Neural crest cell (in vitro differentiated cells): ENCODE data around the gene BCKDHB. TPM values are rescaled to one million over a fixed set of nuclear protein-coding genes. Genes with fewer than 3 reads are reported as not detected.
A peak's percentile ranks its signal among the peaks of the same experiment; 100 is the strongest.

Experiments
- DNase-seq: peaks from one replicate; pipeline ENCODE4 v3.0.0; 2021; ENCODE audit warnings: low read depth, mixed read lengths, low spot score
- H3K27ac Mint-ChIP-seq: one replicate; pipeline ENCODE4 v1.8.0; 2021; ENCODE audit warnings: mild to moderate bottlenecking, mixed read lengths; ENCODE audit not compliant: unreplicated experiment
- H3K27me3 Mint-ChIP-seq: 2 replicates; pipeline ENCODE4 v1.8.0; 2021; ENCODE audit warnings: low read depth, mild to moderate bottlenecking, mixed read lengths
- H3K36me3 Mint-ChIP-seq: 2 replicates; pipeline ENCODE4 v1.8.0; 2021; ENCODE audit warnings: low read depth, mild to moderate bottlenecking, mixed read lengths
- H3K4me1 Mint-ChIP-seq: 2 replicates; pipeline ENCODE4 v1.8.0; 2021; ENCODE audit warnings: mixed read lengths
- H3K4me3 Mint-ChIP-seq: one replicate; pipeline ENCODE4 v1.8.0; 2021; ENCODE audit warnings: mild to moderate bottlenecking, mixed read lengths
- H3K9me3 Mint-ChIP-seq: 2 replicates; pipeline ENCODE4 v1.8.0; 2021; ENCODE audit warnings: mixed read lengths
- CTCF ChIP-seq: fragments of 200-600 bp; sonication (generic); conservative IDR thresholded peaks from 2 replicates; pipeline ENCODE4 v1.5.0; 2021; ENCODE audit warnings: antibody characterized with exemption, mild to moderate bottlenecking
- total RNA-seq: library from RNA; stranded (reverse); gene quantifications from 2 replicates; pipeline ENCODE4 v1.2.1, GENCODE V29; 2021

BCKDHB gene
- total RNA-seq, 1 donor from 2014 or later: 27.0 TPM

- Mint-ChIP-seq H3K4me3 (no peak overlapping the region), H3K4me1 (no peaks in the 10 kb centered on the region), H3K27me3 (no peaks in the 10 kb centered on the region), H3K27ac (no peak overlapping the region), H3K9me3 (peaks cover 14% of the 10 kb centered on the region), H3K36me3 (peaks cover 37% of the 10 kb centered on the region)
- no peak for TF ChIP-seq CTCF
- DNase-seq: no peak
These were observed 20.3 kb downstream of the BCKDHB start for GRCh38 chr6:80126657-80127345.

GRCh38 chr6:80129485-80129884 is 23.0 kb downstream of the BCKDHB start:
- Mint-ChIP-seq H3K9me3 (peaks cover 1% of the 10 kb centered on the region), H3K36me3 (peaks cover 22% of the 10 kb centered on the region), H3K4me3 (no peak overlapping the region), H3K27ac (no peak overlapping the region), H3K27me3 (no peaks in the 10 kb centered on the region), H3K4me1 (no peaks in the 10 kb centered on the region)
- DNase-seq: no peak
- no peak for TF ChIP-seq CTCF

GRCh38 chr6:80133020-80133419 is 26.5 kb downstream of the BCKDHB start:
- Mint-ChIP-seq H3K4me3 (no peak overlapping the region), H3K9me3 (peaks cover 3% of the 10 kb centered on the region), H3K27ac (no peak overlapping the region), H3K4me1 (no peaks in the 10 kb centered on the region), H3K36me3 (peaks cover 22% of the 10 kb centered on the region), H3K27me3 (no peaks in the 10 kb centered on the region)
- TF ChIP-seq CTCF: peak; percentile 67
- peak; percentile 11 for DNase-seq

- no peak for DNase-seq
- H3K36me3 Mint-ChIP-seq: peaks cover 23% of the 10 kb centered on the region
- peaks cover 3% of the 10 kb centered on the region for H3K9me3 Mint-ChIP-seq
- no peaks in the 10 kb centered on the region for H3K27me3 Mint-ChIP-seq
- H3K4me3 Mint-ChIP-seq: no peak overlapping the region
- H3K27ac Mint-ChIP-seq: no peak overlapping the region
- no peaks in the 10 kb centered on the region for H3K4me1 Mint-ChIP-seq
- no peak for TF ChIP-seq CTCF
These were observed 27.6 kb downstream of the BCKDHB start for GRCh38 chr6:80134065-80134464.

GRCh38 chr6:80142586-80142985 is 36.1 kb downstream of the BCKDHB start:
- no peak for TF ChIP-seq CTCF
- DNase-seq: no peak
- Mint-ChIP-seq H3K36me3 (peaks cover 24% of the 10 kb centered on the region), H3K9me3 (peaks cover under 1% of the 10 kb centered on the region), H3K4me3 (no peak overlapping the region), H3K27me3 (no peaks in the 10 kb centered on the region), H3K4me1 (peaks cover 1% of the 10 kb centered on the region), H3K27ac (no peak overlapping the region)
